Activated CD4-positive, alpha-beta T cell treated with anti-CD3 and anti-CD28 coated beads for 4 hours (primary cell): ENCODE data around the gene GPATCH2.
"Not testable (repeated sequence)": the region's sequence is repeated elsewhere in the genome, so short reads cannot be mapped to it uniquely, and the experiment has no call there.

ENCODE experiments used
- DNase-seq, 2 donors: peaks; one replicate each; pipeline ENCODE4 v3.0.0-alpha.2; 2020

The GPATCH2 gene

DNA sequence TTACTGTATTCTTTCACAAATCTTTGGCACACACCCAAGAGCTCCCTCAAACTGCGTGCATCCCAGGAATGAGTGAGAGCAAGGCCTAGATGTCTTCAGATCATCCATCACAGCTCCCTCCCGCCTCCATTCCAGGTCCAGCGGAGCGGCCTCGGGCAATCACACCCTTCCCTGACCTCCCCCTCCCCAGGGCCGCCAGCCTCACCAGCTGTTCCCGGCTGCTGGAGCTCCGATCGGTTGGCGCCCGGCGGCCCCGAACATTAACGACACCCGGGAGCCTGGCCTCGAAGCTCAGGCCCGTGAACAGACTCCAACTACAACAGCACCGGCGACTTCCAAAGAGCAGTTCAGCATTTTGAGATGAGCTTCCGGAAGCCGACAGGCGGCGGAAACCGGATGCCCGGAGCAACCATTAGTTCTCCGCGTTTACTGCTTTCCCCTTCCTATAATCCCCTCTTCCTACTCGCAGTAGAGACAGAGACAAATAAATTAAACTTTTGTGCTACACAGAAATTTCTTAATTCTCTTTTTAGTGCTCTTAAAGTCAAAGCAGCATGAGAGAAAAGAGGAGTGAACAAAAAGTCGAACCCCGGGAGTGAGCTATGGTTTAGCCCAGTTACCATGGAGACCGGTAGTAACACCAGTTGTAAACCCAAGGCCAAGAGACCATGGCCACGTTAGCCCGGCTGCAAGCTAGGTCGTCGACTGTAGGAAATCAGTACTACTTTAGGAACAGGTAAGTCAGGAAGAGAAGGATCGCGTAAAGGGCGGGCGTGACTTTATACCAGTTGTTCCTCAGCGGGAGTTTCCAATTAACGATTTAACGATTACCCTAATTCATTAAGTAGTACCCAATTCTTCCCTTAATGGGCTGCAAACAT lies at the start of gene GPATCH2, which contains the start of gene SPATA17:
TSS of gene GPATCH2 (minus strand) at position 380 of the 881 bp plus-strand sequence. CDS start at position 261, 119 bp downstream.
TSS of gene SPATA17 (plus strand) at position 634 of the 881 bp plus-strand sequence. CDS start at position 669, 35 bp downstream.
- DNase-seq = peak; percentile 63 to 74

DNA sequence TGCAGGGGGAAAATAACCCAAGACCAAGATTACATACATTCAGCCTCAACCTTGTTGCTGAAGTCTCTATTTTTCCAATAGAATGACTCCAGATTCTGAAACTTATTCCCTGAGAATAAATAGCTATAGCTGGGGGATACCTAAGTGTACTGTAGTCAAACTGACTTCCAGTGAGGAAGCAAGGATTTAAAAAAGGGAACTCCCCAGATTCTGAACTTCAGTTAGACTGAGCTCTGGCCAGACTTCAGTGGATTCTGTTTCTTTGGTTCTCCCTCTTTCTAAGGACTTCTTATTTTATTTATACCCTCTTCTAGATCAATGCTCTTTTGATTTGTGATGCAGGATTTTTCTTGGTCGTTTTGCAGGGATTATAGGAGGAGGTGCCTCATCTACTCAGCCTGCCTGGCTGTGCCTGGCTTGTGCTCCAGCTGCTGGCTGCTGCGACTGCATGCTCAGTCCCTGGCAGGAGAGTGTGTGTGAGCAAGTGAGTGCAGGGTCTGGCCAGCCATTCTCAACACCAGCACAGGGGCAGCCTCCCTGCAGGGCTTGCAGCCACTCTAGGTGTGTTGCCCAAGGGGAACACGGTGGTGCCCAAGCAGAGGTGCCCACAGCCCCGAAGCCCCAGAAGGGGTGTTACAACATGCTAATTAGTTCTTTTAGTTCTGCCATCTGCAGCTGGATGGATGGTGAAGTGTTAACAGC lies 43.3 kb upstream of the GPATCH2 start:
- no peak for DNase-seq

DNA sequence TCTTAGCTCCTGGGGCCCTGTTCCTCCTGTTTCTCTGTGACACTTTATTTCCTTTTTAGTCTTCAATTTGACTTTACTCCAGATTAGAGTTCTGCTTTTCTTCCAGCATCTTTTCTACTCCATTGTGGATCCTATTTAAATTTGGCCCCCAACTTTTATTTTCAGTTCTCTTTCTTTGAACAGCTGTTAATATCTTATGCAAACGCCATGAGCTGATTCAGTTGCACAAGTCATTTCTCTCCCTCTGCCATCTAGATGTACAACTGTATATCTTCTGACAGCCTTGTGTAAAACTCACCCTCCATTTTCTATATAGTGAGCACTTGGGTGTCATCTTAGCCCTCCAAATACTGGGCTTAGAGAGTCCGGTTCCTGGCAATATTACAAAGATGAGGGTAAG lies 42.5 kb upstream of the GPATCH2 start:
- DNase-seq = no peak

DNA sequence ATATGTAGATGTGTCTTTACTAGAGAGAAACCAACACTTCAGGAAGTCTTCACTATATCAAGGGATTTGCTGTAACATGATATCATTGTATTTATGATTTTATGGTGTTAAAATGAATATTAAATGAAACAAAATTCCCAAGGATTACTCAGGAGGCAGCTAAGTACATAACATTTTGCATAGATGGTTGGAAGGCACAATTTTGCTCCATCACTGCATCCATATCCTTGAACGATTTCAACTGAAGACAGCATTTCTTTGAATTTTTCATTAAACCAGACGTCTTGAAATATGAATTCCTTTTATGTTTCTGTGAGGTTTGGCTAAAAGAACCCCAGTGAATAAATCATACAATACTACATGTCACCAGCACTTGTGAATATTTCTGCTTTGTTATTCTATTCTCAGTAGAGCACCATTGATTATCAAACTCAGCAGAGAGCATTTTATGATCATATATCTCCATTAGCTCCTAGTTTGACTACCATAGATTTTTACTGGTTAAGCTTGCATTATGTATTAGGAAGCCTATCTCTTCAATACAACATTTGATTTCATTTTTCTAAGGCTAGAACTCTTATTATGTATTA lies 37.6 kb upstream of the GPATCH2 start:
- no peak for DNase-seq

DNA sequence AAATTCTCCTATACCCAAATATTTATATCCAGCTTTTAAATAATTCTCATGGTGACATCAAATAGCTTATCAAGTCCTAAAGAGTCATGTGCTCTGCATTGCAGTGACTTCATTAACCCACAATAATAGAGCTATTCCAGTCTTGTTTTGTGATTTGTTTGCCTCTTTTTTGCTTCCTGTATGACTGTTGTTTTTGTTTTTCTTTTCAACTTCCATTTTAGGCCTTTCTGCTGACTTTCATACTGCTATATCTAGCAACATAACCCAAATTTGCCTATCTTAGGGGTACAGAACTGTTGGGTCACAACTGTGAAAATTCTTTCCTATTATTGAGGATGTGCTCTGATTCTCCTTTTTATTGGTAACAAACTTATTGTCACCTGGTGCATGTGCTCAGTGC lies 30.5 kb upstream of the GPATCH2 start:
- DNase-seq = no peak

DNA sequence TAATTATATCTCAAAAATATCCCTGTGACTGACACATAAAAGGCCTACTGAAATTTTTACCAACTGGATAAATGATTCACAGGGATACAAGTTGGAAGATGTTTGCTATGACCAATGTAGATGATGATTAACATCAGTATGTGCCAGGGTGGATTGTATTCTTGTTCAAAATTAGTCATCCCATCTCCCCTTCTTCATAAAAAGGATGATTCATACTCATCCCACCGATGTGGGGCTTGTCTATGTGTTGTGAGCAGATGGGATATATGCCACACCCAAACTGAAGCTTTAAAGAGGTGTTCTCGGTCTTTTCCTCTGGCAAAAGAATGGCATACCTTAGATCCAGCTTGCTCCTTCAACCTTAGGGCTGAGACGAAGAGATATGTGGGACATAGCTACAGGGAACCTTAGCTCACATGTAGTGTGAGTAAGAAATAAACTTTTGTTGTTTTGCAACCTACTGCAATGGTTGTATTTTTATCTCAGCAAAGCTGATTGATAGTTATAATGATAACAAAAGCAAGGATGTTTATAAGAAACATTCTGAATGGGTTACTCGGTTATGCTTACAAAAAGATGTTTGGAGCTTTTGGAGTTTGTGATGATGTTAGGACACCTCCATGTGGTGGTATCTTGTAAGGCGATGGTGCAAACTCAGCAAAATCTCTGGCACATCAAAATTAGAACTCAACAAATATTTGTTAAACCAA lies 29.6 kb upstream of the GPATCH2 start:
- DNase-seq = no peak

DNA sequence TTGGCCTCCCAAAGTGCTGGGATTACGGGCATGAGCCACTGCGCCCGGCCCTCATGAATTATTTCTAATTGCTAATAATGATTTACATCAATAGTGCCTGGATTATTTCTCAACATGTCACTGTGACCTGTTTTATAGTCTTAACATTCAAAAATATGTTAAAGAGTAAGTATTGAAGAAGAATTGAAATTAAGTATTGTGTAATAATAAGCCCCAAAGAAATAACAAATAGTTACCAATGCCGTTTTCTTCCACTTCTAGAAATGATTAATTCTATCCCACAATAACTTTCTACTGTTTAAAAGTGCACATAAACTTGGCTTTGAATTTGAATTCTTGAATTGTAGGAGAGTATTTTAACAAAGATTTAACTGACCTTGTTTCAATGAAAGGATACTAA lies 19.8 kb upstream of the GPATCH2 start:
- DNase-seq = no peak

DNA sequence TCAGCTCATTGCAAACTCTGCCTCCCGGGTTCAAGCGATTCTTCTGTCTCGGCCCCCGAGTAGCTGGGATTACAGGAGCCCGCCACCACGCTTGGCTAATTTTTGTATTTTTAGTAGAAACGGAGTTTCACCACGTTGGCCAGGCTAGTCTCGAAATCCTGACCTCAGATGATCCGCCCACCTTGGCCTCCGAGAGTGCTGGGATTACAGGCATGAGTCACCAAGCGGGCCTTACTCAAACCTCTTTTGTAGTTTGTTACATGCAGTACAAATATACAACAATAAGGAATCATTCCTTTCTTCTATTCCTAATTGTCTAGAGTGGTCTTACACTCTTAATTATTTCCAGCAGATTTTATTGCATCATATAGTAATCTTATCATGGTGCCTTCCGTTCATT lies 16.9 kb upstream of the GPATCH2 start:
- DNase-seq = no peak

DNA sequence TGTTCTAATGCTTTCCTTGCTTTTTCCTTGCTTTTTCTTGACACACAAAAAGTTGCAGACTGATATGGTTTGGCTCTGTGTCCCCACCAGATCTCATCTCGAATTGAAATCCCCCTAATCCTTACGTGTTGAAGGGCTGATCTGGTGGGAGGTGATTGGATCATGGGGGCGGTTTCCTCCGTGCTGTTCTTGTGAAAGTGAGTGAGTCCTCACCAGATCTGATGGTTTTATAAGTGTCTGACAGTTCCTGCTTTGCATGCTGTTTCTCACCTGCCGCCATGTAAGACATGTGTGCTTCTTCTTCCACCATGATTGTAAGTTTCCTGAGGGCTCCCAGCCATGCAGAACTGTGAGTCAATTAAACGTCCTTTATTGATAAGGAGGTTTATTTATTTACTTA lies 11.6 kb upstream of the GPATCH2 start:
- no peak for DNase-seq

DNA sequence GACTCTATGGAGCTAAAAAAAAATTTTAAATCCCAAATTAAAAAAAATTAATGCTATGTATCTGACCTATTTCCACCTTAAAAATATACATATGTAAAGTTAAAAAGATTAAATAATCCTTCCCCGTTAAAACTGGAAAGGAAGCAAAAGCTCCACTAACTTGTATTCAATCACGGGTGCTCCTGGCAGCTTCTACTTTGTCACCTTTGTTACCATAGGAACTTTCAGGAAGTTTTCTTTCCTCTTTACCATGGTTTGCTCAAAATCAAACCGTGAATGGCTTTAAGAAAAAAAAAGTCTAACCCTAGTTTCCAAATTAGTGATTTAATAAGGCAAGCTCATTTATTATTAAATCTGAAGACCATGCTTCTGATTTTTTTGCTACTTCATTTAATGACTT lies 3.5 kb downstream of the GPATCH2 start:
- no peak for DNase-seq

DNA sequence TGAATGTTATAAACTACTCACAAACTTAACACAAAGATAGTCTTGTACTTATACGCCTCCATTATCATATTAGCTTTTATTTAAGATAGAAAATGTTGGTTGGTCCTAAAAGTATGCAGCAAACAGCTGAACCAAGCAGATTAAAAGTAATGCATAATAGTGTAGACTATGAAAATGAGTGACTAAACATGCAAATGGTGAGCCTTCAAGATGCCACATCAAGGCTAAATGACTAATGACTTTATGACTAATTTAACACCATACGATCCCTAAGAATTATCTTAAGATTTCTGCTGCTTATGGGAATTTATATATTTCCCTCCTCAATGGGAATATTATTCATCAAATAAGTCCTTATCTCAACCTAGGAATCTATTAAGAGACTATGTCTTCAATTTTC lies 4.6 kb downstream of the GPATCH2 start:
- DNase-seq = no peak

DNA sequence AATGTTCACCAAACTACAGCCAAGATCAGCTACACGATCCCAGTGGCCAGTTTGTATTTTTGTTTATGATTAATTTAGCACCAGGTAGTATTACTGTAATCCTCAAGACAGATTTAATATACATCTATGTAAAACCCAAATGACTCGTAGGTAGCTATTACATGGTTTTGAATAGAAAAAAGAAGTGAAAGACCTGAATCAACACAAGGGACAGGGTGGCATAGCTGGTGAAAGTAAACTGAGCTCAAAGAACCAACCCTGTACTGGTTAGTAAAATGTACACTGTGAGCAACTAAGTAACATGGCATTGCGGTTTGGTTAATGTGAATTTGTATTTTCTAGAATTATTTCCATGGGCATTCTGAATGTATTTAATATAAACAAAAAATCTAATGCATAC lies 8.8 kb downstream of the GPATCH2 start:
- no peak for DNase-seq

DNA sequence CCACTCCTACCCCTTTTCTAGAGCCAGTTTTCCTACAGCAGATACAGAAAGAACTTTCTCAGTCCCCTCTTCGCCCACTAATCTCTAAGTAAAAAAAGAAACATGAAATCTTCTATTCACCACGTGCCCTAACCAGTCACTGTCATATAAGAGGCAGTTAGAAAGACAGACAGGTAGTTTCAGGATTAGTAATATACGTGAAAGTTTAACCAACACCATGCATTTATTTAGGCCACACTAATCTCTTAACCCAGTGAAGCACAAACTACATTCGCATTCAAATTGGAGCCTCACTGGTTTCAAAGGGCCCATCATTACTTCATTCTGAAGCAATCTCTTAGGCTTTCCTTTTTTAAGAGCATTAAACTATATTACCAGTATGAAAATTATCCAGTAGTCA lies 10.1 kb downstream of the GPATCH2 start:
- DNase-seq = no peak

DNA sequence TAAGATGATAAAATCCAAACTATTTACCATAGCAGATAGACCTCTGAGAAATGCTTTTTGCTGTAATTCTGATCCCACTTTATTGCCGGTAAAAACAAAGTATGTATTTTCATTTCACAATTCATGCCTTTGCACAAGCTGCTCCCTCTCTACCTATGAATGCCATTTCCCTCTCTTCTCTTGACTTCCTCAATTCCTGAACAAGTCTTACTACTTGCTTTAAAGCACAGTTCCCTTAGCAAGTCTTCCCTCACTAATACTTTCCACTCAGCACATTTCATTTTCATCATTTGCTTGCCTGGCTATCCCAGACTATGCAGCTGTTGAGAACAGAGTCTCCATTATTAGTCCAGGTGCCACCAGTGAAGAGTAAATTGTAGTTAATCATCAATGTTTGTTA lies 13.8 kb downstream of the GPATCH2 start:
- no peak for DNase-seq

DNA sequence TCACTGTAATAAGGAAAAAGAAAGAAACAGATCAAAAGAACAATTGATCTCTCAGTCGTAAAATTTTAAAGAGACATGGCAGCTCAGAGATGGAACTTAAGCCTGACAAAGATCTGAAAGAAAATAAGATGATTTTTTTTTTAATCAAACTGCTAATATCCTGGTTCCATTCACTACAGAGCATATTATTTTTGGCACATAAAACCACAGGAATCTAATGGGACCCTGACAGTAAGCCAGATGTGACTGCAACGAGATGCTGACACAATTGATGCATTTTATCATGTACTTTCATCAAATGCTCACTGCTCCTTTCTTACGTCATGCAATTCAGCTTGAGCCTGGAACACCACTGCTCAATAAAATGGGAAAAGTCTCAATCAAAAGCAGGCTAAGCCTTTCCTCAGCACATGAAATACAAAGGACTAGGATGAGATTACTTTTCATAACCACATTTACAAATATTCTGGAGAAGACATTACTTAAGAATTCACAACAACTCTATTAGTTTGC lies 16.6 kb downstream of the GPATCH2 start:
- no peak for DNase-seq

DNA sequence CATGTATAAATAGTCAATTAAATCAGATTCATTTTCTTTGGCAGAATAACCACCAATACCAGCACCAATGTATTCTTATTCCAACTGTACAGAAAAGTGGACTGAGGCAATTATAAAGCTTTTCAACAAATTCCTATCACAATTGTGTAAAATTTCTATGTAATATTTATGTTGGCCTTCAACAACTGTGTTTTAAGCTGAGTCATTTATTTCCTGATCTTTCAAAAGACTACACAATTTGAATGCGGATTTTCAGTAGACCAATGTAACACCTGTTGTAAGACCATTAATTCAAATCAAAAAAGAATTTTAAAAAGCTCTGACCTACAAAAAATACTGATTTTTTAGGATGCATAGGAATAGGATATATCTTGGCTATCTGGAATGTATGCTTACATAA lies 25.5 kb downstream of the GPATCH2 start:
- no peak for DNase-seq

DNA sequence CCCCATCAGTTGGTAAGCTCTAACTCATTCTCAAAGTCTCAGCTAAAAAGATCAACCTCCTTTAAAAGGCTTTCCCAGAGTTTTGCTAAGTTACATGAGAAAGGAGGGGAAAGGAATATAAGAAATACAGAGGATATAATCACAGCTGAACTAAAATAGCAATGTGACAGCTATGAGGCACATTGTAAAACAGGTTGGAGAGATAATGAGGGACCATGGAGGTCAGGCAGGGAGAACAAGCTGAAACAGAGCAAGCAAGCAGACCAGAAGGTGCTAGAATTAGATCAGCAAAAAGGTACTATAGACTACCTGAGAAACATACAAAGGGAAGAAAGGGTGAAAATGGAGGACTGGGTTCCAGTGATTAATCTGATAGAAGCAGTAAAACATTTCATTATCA lies 28.5 kb downstream of the GPATCH2 start:
- no peak for DNase-seq

DNA sequence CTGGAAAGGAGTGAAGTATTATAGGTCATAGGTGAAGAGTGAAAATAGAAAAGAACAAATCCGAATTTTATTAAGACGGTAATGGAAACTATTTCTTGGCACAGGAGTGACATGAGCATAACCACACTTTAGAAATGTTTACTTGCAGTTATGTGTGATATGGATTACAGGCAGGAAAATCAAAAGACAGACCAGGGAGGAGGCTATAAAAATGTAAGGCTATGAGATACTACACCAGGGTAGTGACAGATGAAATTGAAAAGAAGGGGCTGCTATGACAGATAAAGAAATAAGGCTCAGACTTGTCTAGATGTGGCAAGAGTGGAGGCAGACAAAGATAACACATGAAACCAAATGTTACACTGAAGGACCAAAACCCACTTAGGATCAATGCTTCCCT lies 31.7 kb downstream of the GPATCH2 start:
- no peak for DNase-seq

DNA sequence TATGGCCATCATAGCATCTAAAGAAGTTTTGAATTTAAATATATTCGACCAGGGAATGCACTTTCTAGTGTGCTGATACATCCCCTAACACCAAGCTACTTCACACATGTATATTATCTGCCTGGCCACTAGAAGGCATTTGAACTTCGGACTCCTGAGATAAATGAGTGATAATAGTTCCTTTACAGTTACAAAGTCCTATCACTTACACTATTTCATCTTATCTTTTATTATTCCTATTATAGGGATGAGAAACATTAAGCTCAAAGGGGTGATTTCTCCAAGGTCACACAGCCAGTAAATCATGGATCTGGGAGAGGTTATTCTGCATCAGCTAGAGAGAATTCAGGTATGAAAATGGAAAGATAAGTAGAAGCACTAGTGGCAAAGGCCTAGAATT lies 40.3 kb downstream of the GPATCH2 start:
- DNase-seq = no peak

DNA sequence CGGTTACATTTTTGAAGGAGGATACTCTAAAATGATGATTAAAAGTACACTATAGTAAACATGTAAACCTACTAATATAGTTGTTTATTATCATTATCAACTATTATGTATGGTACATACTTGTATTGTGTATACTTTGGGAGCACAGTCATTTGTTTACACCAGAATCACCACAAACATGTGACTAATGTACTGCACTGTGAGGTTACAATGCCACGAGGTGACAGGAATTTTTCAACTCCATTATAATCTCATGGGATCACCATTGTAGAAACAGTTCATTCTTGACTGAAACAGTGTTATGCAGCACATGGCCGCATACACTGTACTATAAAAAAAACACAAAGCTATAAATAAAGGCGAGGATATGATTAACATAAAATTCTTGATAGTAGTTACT lies 44.3 kb downstream of the GPATCH2 start:
- DNase-seq = no peak

DNA sequence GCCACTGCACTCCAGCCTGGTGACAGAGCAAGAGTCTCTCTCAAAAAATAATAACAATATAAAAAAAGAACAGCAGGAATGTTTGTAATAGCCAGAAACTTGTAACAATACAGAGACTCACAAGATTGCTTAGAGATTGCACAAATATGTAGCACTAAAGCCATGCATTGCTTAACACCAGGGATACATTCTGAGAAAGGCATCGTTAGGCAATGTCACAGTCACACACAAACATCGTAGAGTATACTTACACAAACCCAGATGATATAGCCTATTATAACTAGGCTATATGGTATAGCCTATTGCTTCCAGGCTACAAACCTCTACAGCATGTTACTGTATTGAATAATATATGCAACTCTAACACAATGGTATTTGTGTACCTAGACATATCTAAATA lies 45.3 kb downstream of the GPATCH2 start:
- no peak for DNase-seq

DNA sequence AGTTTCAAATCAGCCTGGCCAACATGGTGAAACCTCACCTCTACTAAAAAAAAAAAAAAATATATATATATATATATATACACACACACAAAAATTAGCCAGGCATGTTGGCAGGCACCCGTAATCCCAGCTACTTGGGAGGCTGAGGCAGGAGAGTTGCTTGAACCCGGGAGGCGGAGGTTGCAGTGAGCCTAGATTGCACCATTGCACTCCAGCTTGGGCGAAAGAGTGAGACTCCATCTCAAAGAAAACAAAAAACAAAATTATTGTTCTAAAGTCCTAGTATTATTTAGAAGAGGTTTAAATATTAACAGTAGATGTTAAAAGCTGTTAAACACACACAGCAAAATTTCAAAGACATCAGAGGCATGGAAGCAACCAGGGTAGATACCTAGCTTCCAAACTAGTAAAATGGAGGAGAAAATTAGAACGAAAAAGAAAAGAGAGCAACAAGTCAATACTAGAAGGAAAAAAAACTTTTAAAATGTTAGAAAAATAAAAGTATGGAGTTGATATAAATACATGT lies 46.5 kb downstream of the GPATCH2 start:
- not testable (repeated sequence) for DNase-seq

DNA sequence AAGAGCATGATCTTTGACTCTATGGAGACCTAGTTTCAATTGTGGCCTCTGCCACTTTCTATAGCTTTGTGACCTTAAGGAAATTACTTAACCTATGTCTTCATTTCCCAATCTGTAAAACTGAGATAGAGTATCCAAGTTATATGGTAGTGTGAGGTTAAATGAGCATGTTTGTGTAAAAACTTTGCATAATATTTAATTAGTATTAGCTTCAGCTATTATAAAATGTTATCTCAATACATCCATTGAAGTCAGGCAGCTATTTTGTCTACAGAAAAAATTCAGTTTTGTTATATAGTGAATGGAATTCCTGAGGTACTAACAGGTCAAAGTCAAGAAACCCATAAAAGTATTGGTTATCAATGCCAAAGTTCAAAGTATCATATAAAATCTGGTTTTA lies 53.6 kb downstream of the GPATCH2 start:
- DNase-seq = no peak
